HL-60 (cell line): ENCODE measurements around the gene UBE2E3.

Experiments
- DNase-seq, 2 experiments: peaks; one replicate each; pipeline ENCODE4 v3.0.0-alpha.2; 2010 to 2020; ENCODE audit warnings: low read depth in 1 of 2, low spot score in 1 of 2
- H3K27ac ChIP-seq: fragments of 250-450 bp; sonication (Bioruptor Pico); replicated peaks from 2 replicates; pipeline ENCODE4 v1.5.1; 2020; ENCODE audit warnings: mild to moderate bottlenecking, moderate library complexity
- H3K27me3 ChIP-seq: fragments of 250-450 bp; sonication (Bioruptor Pico); 2 replicates; pipeline ENCODE4 v1.5.1; 2021; ENCODE audit warnings: mild to moderate bottlenecking, moderate library complexity; ENCODE audit not compliant: insufficient read depth, poor library complexity, severe bottlenecking
- H3K4me3 ChIP-seq: replicated peaks from 2 replicates; pipeline ENCODE4 v1.5.1; 2011; ENCODE audit warnings: mild to moderate bottlenecking, control low read depth, low read length; ENCODE audit not compliant: insufficient read depth
- GABPA ChIP-seq: IDR thresholded peaks from 2 replicates; pipeline ENCODE4 v1.6.1; 2012; ENCODE audit warnings: low read depth
- POLR2AphosphoS5 ChIP-seq: IDR thresholded peaks from 2 replicates; pipeline ENCODE4 v1.6.1; 2012; ENCODE audit warnings: low read depth
- SPI1 ChIP-seq: IDR thresholded peaks from 2 replicates; pipeline ENCODE4 v1.6.1; 2012; ENCODE audit warnings: low read depth, mild to moderate bottlenecking, borderline replicate concordance
- TF ChIP-seq, protein P1 (sequence below): IDR thresholded peaks from 2 replicates; pipeline ENCODE4 v1.6.1; 2012; ENCODE audit warnings: low read depth; ENCODE audit not compliant: insufficient replicate concordance
- TF ChIP-seq, protein P2 (sequence below): IDR thresholded peaks from one replicate; pipeline ENCODE4 v1.5.1; 2011; ENCODE audit warnings: low read length, control low read depth, inconsistent platforms; ENCODE audit not compliant: insufficient read depth

The UBE2E3 gene

DNA sequence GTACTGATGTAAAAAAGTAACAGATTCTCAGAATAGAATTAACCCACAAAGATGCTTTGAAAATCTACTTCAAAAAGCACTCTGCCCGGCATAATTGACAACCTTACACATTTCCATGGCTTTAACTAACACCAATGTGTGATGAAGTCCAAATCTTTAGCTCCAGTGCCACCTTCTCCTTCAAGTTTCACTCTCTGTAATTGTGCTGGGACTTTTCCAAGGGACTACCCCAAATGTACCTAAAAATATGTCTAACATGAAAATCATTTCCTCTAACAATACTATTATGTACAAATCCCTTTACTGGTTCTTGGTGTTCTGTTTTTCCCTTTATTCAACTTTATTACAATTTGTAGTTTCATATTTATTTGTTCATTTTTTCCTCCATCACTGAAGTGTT, 20.6 kb upstream of the UBE2E3 start:
- DNase-seq = no peak
- Histone ChIP-seq H3K27me3 (no peaks in the 10 kb centered on the region), H3K27ac (no peak overlapping the region), H3K4me3 (no peak overlapping the region)
- TF ChIP-seq, protein P1, sequence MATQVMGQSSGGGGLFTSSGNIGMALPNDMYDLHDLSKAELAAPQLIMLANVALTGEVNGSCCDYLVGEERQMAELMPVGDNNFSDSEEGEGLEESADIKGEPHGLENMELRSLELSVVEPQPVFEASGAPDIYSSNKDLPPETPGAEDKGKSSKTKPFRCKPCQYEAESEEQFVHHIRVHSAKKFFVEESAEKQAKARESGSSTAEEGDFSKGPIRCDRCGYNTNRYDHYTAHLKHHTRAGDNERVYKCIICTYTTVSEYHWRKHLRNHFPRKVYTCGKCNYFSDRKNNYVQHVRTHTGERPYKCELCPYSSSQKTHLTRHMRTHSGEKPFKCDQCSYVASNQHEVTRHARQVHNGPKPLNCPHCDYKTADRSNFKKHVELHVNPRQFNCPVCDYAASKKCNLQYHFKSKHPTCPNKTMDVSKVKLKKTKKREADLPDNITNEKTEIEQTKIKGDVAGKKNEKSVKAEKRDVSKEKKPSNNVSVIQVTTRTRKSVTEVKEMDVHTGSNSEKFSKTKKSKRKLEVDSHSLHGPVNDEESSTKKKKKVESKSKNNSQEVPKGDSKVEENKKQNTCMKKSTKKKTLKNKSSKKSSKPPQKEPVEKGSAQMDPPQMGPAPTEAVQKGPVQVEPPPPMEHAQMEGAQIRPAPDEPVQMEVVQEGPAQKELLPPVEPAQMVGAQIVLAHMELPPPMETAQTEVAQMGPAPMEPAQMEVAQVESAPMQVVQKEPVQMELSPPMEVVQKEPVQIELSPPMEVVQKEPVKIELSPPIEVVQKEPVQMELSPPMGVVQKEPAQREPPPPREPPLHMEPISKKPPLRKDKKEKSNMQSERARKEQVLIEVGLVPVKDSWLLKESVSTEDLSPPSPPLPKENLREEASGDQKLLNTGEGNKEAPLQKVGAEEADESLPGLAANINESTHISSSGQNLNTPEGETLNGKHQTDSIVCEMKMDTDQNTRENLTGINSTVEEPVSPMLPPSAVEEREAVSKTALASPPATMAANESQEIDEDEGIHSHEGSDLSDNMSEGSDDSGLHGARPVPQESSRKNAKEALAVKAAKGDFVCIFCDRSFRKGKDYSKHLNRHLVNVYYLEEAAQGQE = no peak

DNA sequence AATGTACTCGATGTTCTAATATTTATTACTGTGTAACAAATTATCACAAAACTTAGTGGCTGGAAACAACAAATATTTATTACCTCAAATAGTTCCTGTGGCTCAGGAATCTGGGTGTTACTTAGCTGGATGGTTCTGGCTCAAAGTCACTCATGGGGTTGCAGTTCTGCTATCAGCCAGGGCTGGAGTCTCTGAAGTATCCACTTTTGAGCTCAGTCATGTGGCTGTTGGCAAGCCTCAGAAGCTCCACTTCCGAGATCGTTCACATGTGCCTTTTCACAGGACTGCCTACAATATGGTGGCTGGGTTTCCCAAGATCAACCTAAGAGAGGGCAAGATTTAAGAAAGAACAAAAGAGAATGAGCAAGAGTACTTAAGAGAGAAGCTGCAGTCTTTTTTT, 19.4 kb upstream of the UBE2E3 start:
- DNase-seq = no peak
- Histone ChIP-seq H3K27me3 (no peaks in the 10 kb centered on the region), H3K4me3 (no peak overlapping the region), H3K27ac (no peak overlapping the region)
- TF ChIP-seq, protein P2, sequence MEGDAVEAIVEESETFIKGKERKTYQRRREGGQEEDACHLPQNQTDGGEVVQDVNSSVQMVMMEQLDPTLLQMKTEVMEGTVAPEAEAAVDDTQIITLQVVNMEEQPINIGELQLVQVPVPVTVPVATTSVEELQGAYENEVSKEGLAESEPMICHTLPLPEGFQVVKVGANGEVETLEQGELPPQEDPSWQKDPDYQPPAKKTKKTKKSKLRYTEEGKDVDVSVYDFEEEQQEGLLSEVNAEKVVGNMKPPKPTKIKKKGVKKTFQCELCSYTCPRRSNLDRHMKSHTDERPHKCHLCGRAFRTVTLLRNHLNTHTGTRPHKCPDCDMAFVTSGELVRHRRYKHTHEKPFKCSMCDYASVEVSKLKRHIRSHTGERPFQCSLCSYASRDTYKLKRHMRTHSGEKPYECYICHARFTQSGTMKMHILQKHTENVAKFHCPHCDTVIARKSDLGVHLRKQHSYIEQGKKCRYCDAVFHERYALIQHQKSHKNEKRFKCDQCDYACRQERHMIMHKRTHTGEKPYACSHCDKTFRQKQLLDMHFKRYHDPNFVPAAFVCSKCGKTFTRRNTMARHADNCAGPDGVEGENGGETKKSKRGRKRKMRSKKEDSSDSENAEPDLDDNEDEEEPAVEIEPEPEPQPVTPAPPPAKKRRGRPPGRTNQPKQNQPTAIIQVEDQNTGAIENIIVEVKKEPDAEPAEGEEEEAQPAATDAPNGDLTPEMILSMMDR = no peak
- TF ChIP-seq POLR2AphosphoS5 = no peak
- TF ChIP-seq, protein P1 = no peak

DNA sequence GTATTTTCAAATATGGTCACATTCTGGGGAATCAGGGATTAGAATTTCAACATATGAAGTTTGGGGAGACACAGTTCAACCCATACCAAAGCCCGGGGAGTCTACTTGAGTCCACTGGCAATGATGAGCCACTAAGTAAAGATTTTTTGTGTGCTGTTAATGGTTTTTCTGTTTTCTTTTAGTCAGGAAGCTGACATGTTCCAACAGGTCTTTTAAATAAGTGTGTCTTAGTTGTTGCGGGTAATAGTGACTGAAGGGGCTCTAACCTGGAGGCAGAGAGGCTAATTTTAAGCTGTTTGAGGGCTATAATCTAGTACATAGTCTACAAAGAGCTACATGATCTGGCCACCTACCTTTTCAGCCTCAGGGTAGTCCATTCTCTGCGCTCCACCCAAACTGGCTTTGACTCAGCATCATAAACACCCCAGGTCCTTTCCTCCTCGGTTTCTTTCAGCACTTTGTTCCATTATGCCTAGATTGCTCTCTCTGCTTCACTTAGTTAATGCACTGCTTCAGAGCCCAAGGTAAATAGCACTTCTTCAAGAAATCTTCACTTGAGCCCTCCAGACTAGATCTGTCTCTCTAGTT, 17.6 kb upstream of the UBE2E3 start:
- TF ChIP-seq, protein P1 = no peak
- TF ChIP-seq, protein P2 = no peak
- TF ChIP-seq GABPA (no peak), SPI1 (no peak), POLR2AphosphoS5 (no peak)
- H3K27ac ChIP-seq = no peak overlapping the region

DNA sequence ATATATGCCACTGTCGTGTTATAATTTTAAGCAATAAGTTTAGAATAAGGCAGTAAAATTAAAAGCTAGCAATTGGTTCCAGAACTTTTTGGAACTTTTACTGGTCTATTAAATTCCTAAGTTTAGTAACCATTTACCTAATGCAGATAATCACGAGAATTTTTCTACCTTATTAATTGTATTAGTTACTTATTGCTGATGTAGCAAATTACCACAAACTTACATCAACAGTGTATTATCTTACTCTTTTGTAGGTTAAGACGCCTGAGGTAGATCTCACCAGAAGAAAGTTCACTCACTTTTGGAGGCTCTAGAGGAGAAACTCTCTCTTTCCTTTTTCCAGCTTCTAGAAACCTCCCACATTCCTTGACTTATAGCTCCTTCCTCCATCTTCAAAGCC, 14.0 kb upstream of the UBE2E3 start:
- no peak for DNase-seq
- TF ChIP-seq POLR2AphosphoS5 = no peak
- TF ChIP-seq, protein P1 = no peak
- no peak for TF ChIP-seq GABPA
- TF ChIP-seq SPI1 = no peak
- TF ChIP-seq, protein P2 = no peak
- no peak overlapping the region for H3K27ac ChIP-seq
- H3K27me3 ChIP-seq = no peaks in the 10 kb centered on the region
- H3K4me3 ChIP-seq = no peak overlapping the region

More for the DNA sequence above, 17.6 kb upstream of the UBE2E3 start:
- DNase-seq = no peak
- Histone ChIP-seq H3K27me3 (no peaks in the 10 kb centered on the region), H3K4me3 (no peak overlapping the region)
